ENCODE results near the gene NABP1. TPM values are rescaled to one million over a fixed set of nuclear protein-coding genes. Genes with fewer than 3 reads are reported as not detected.

NABP1 gene
- total RNA-seq, 2 experiments from 2014 or later = 73.5 to 73.7 TPM

- H3K27me3 Mint-ChIP-seq = no peaks in the 10 kb centered on the region
- ChIA-PET CTCF (no interaction called here), POLR2A (interaction anchor here (2.8 kb wide), 2 partner anchors 11 to 14 kb away, joined by 8 to 21 read pairs; partner anchors contain the start of gene NABP1)
- no peak overlapping the region for H3K27ac Mint-ChIP-seq
- no peak overlapping the region for H3K4me3 Mint-ChIP-seq
- peaks cover 43% of the 10 kb centered on the region for H3K36me3 Mint-ChIP-seq (ENCODE audit: low read depth)
- no peak for DNase-seq
- H3K9me3 Mint-ChIP-seq = no peaks in the 10 kb centered on the region
- H3K4me1 Mint-ChIP-seq = peaks cover 29% of the 10 kb centered on the region
Observed at GRCh38 chr2:191690327-191690726, 12.4 kb downstream of the NABP1 start.

DNA sequence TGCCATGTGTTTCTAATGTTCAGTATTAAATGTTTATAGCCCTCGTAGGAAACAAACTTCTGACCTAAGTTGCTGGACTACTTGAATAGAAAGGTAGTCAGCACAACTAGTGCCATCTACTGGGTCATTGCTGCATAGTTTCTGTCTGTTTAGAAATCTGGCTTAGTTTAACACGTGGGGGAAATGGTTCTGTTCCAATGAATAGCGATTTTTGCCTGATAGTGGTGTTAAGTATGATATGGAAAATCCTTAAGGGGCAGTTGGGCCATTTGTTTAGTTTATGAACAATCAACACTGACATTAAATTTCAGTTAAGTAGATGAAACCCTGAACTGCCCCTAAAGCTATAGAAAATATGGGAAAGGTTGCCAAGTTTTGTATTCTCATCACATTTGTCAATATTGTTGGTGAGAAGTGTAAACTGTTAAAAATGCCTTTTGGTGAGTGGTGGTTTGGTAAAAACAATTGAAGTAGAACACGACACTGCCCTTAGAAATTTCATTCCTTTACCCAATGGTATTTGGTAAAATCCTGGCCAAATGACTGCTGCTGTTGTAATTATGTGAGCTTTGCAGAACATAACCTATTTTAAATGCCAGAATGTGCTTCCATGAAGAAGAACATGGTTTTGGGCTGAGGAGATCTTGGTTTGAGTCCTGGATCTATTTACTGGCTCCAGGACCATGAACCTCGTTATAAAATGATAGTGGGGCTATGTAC, 13.2 kb downstream of the NABP1 start:
- Mint-ChIP-seq H3K9me3 (no peaks in the 10 kb centered on the region), H3K27ac (no peak overlapping the region), H3K4me3 (no peak overlapping the region), H3K27me3 (no peaks in the 10 kb centered on the region), H3K36me3 (ENCODE audit: low read depth) (peaks cover 41% of the 10 kb centered on the region), H3K4me1 (peaks cover 24% of the 10 kb centered on the region)
- peak; percentile 41 for DNase-seq
- CTCF ChIA-PET = interaction anchor here (0.8 to 1.9 kb wide), 9 partner anchors 9 to 471 kb away, joined by 3 to 12 read pairs (median 5); no protein-coding TSS in a partner anchor
- POLR2A ChIA-PET = interaction anchor here (0.7 to 3.1 kb wide), 2 partner anchors 12 to 120 kb away, joined by 4 to 25 read pairs; partner anchors contain the start of gene NABP1

GRCh38 chr2:191691898-191692297, 14.0 kb downstream of the NABP1 start:
- no peaks in the 10 kb centered on the region for H3K9me3 Mint-ChIP-seq

DNA sequence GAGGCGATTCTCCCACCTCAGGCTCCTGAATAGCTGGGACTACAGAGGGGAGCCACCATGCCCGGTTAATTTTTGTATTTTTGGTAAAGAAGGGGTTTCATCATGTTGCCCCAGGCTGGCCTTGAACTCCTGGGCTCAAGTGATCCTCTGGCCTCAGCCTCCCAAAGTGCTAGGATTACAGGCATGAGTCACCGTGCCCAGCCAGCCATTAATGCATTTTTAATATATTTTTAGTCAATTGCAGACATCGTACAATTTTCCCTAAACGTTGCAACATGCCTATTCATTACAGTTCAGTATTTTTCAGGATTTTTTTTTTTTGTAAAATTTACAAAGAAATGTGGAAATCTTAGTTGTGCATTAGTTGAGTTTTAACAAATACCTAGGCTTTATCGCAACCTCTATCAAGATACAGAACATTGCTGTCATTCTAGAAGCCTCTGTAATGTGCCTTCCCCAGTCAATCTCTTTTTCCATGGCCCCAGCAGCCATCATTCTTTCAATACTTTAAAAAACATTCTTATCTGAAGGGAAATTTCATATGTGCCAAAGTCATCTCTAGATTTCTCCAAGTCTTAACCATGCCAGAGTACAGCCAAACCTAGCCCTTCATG, 14.7 kb downstream of the NABP1 start:
- POLR2A ChIA-PET = interaction anchor here (3.1 kb wide), 1 partner anchor 14 kb away, joined by 25 read pairs; the partner anchor contains the start of gene NABP1
- H3K36me3 Mint-ChIP-seq (ENCODE audit: low read depth) = peaks cover 30% of the 10 kb centered on the region
- DNase-seq = no peak
- H3K4me3 Mint-ChIP-seq = no peak overlapping the region
- peaks cover 16% of the 10 kb centered on the region for H3K4me1 Mint-ChIP-seq
- H3K9me3 Mint-ChIP-seq = no peaks in the 10 kb centered on the region
- no peaks in the 10 kb centered on the region for H3K27me3 Mint-ChIP-seq
- CTCF ChIA-PET = interaction anchor here (0.6 to 1.9 kb wide), 6 partner anchors 48 to 470 kb away, joined by 3 to 11 read pairs (median 5); no protein-coding TSS in a partner anchor
- H3K27ac Mint-ChIP-seq = no peak overlapping the region

More at GRCh38 chr2:191691898-191692297, 14.0 kb downstream of the NABP1 start:
- DNase-seq = no peak
- no peak overlapping the region for H3K27ac Mint-ChIP-seq
- no peaks in the 10 kb centered on the region for H3K27me3 Mint-ChIP-seq
- H3K36me3 Mint-ChIP-seq (ENCODE audit: low read depth) = peaks cover 35% of the 10 kb centered on the region
- POLR2A ChIA-PET = interaction anchor here (0.7 to 3.1 kb wide), 2 partner anchors 13 to 121 kb away, joined by 4 to 25 read pairs; partner anchors contain the start of gene NABP1
- H3K4me3 Mint-ChIP-seq = no peak overlapping the region
- H3K4me1 Mint-ChIP-seq = peaks cover 19% of the 10 kb centered on the region
- CTCF ChIA-PET = interaction anchor here (0.6 to 1.9 kb wide), 8 partner anchors 16 to 471 kb away, joined by 3 to 12 read pairs (median 6); no protein-coding TSS in a partner anchor

- no peaks in the 10 kb centered on the region for H3K9me3 Mint-ChIP-seq
- ChIA-PET CTCF (interaction anchor here (1.6 kb wide), 1 partner anchor 127 kb away, joined by 6 read pairs; no protein-coding TSS in a partner anchor), POLR2A (interaction anchor here (3.1 kb wide), 1 partner anchor 14 kb away, joined by 25 read pairs; the partner anchor contains the start of gene NABP1)
- DNase-seq = no peak
- H3K4me1 Mint-ChIP-seq = peaks cover 14% of the 10 kb centered on the region
- no peaks in the 10 kb centered on the region for H3K27me3 Mint-ChIP-seq
- H3K4me3 Mint-ChIP-seq = no peak overlapping the region
- H3K36me3 Mint-ChIP-seq (ENCODE audit: low read depth) = peaks cover 30% of the 10 kb centered on the region
- H3K27ac Mint-ChIP-seq = no peak overlapping the region
Observed at GRCh38 chr2:191693166-191693565, 15.2 kb downstream of the NABP1 start.

GRCh38 chr2:191693778-191694177, 15.8 kb downstream of the NABP1 start:
- ChIA-PET CTCF (interaction anchor here (1.6 kb wide), 1 partner anchor 127 kb away, joined by 6 read pairs; no protein-coding TSS in a partner anchor), POLR2A (interaction anchor here (3.1 kb wide), 1 partner anchor 15 kb away, joined by 25 read pairs; the partner anchor contains the start of gene NABP1)
- Mint-ChIP-seq H3K4me3 (no peak overlapping the region), H3K4me1 (peaks cover 11% of the 10 kb centered on the region), H3K36me3 (ENCODE audit: low read depth) (peaks cover 27% of the 10 kb centered on the region), H3K9me3 (peaks cover 2% of the 10 kb centered on the region), H3K27ac (no peak overlapping the region), H3K27me3 (no peaks in the 10 kb centered on the region)
- no peak for DNase-seq

GRCh38 chr2:191696001-191696400, 18.1 kb downstream of the NABP1 start:
- Mint-ChIP-seq H3K27ac (no peak overlapping the region), H3K4me3 (no peak overlapping the region), H3K27me3 (no peaks in the 10 kb centered on the region), H3K4me1 (peaks cover 3% of the 10 kb centered on the region), H3K9me3 (peaks cover 5% of the 10 kb centered on the region), H3K36me3 (ENCODE audit: low read depth) (peaks cover 30% of the 10 kb centered on the region)
- POLR2A ChIA-PET = interaction anchor here (1.2 to 3.4 kb wide), 3 partner anchors 11 to 127 kb away, joined by 3 to 28 read pairs (median 3); partner anchors contain the start of gene NABP1
- CTCF ChIA-PET = interaction anchor here (0.5 to 4.5 kb wide), 10 partner anchors 15 to 466 kb away, joined by 3 to 36 read pairs (median 4); no protein-coding TSS in a partner anchor
- DNase-seq = no peak

DNA sequence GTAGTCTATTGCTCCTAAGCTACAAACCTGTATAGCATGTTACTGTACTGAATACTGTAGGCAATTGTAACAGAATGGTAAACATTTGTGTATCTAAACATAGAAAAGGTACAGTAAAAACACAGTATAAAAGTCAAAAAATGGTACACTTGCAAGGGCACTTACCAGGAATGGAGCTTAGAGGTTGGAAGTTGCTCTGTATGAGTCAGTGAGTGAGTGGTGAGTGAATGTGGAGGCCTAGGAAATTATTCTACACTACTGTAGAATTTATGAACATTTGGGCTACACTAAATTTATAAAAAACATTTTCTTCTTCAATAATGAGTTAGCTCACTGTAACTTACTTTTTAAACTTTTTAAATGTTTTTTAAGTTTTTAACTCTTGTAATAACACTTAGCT, 19.0 kb downstream of the NABP1 start:
- peaks cover 2% of the 10 kb centered on the region for H3K4me1 Mint-ChIP-seq
- no peak for DNase-seq
- H3K27ac Mint-ChIP-seq = no peak overlapping the region
- no peaks in the 10 kb centered on the region for H3K27me3 Mint-ChIP-seq
- CTCF ChIA-PET = interaction anchor here (0.6 to 4.5 kb wide), 9 partner anchors 9 to 143 kb away, joined by 3 to 36 read pairs (median 3); partner anchors contain the start of gene NABP1
- H3K36me3 Mint-ChIP-seq (ENCODE audit: low read depth) = peaks cover 30% of the 10 kb centered on the region
- H3K9me3 Mint-ChIP-seq = peaks cover 5% of the 10 kb centered on the region
- no peak overlapping the region for H3K4me3 Mint-ChIP-seq
- POLR2A ChIA-PET = interaction anchor here (1.2 to 3.4 kb wide), 3 partner anchors 9 to 128 kb away, joined by 3 to 28 read pairs (median 3); partner anchors contain the start of gene NABP1

- no peak for DNase-seq
- POLR2A ChIA-PET = interaction anchor here (1.3 to 3.4 kb wide), 2 partner anchors 10 to 20 kb away, joined by 3 to 28 read pairs; partner anchors contain the start of gene NABP1
- no peak overlapping the region for H3K4me3 Mint-ChIP-seq
- H3K4me1 Mint-ChIP-seq = peaks cover 2% of the 10 kb centered on the region
- peaks cover 5% of the 10 kb centered on the region for H3K9me3 Mint-ChIP-seq
- H3K27ac Mint-ChIP-seq = no peak overlapping the region
- H3K27me3 Mint-ChIP-seq = no peaks in the 10 kb centered on the region
- H3K36me3 Mint-ChIP-seq (ENCODE audit: low read depth) = peaks cover 30% of the 10 kb centered on the region
- CTCF ChIA-PET = interaction anchor here (1.5 to 4.5 kb wide), 2 partner anchors 130 to 143 kb away, joined by 4 to 36 read pairs; no protein-coding TSS in a partner anchor
Observed at GRCh38 chr2:191697870-191698269, 19.9 kb downstream of the NABP1 start.

GRCh38 chr2:191699341-191699945, 21.5 kb downstream of the NABP1 start:
- no peak overlapping the region for H3K4me3 Mint-ChIP-seq
- H3K9me3 Mint-ChIP-seq = peaks cover 5% of the 10 kb centered on the region
- no peak overlapping the region for H3K27ac Mint-ChIP-seq
- H3K27me3 Mint-ChIP-seq = no peaks in the 10 kb centered on the region
- H3K36me3 Mint-ChIP-seq (ENCODE audit: low read depth) = peaks cover 26% of the 10 kb centered on the region
- ChIA-PET POLR2A (no interaction called here), CTCF (interaction anchor here (4.5 kb wide), 1 partner anchor 132 kb away, joined by 36 read pairs; no protein-coding TSS in a partner anchor)
- no peak for DNase-seq
- H3K4me1 Mint-ChIP-seq = no peaks in the 10 kb centered on the region

- ChIA-PET POLR2A (interaction anchor here (1.5 to 2.0 kb wide), 2 partner anchors 24 to 132 kb away, joined by 4 to 5 read pairs; partner anchors contain the start of gene NABP1), CTCF (interaction anchor here (0.6 to 1.7 kb wide), 2 partner anchors 135 to 177 kb away, joined by 3 to 8 read pairs; no protein-coding TSS in a partner anchor)
- H3K36me3 Mint-ChIP-seq (ENCODE audit: low read depth) = peaks cover 18% of the 10 kb centered on the region
- no peak overlapping the region for H3K27ac Mint-ChIP-seq
- H3K27me3 Mint-ChIP-seq = no peaks in the 10 kb centered on the region
- no peak for DNase-seq
- H3K4me3 Mint-ChIP-seq = no peak overlapping the region
- H3K4me1 Mint-ChIP-seq = no peaks in the 10 kb centered on the region
- peaks cover 5% of the 10 kb centered on the region for H3K9me3 Mint-ChIP-seq
Observed at GRCh38 chr2:191701029-191701428, 23.1 kb downstream of the NABP1 start.

DNA sequence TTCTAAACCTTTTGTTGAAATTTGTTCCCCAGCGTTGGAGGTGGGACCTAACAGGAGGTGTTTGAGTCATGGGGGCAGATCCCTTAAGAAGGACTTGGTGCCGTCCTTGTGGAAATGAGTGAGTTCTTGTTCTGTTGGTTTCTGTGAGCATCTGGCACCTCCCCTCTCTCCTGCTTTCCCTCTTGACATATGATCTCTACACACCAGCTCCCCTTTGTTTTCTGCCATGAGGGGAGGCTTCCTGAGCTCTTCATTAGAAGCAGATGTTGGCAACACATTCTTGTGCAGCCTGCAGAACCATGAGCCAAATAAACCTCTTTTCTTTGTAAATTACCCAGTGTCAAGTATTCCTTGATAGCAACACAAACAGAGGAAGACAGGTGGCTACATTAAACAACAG, 23.8 kb downstream of the NABP1 start:
- DNase-seq = no peak
- no peaks in the 10 kb centered on the region for H3K4me1 Mint-ChIP-seq
- H3K27ac Mint-ChIP-seq = no peak overlapping the region
- H3K27me3 Mint-ChIP-seq = no peaks in the 10 kb centered on the region
- peaks cover 18% of the 10 kb centered on the region for H3K36me3 Mint-ChIP-seq (ENCODE audit: low read depth)
- peaks cover 5% of the 10 kb centered on the region for H3K9me3 Mint-ChIP-seq
- no peak overlapping the region for H3K4me3 Mint-ChIP-seq
- CTCF ChIA-PET = interaction anchor here (0.6 to 1.7 kb wide), 2 partner anchors 135 to 178 kb away, joined by 3 to 8 read pairs; no protein-coding TSS in a partner anchor
- POLR2A ChIA-PET = interaction anchor here (1.5 to 2.0 kb wide), 2 partner anchors 24 to 132 kb away, joined by 4 to 5 read pairs; partner anchors contain the start of gene NABP1

All from activated CD4-positive, alpha-beta memory T cell treated with anti-CD3 and anti-CD28 coated beads, Interleukin-2, amount 10 ng/mL, durations not matched to agents 7 days and 5 days (primary cell).